Right lobe of liver (tissue), 6 donors: ENCODE data around the gene LOXL3. TPM values are rescaled to one million over a fixed set of nuclear protein-coding genes. Genes with fewer than 3 reads are reported as not detected.
A peak's percentile ranks its signal among the peaks of the same experiment; 100 is the strongest.

Experiments
- ATAC-seq, 4 donors: fragments of 200-7000 bp; cut with Tn5 transposase; one replicate each; pipeline ENCODE4 v1.9.1; 2020; ENCODE audit warnings: mild to moderate bottlenecking in 4 of 4, moderate library complexity in 4 of 4
- DNase-seq, 3 donors: peaks; one replicate each; pipeline ENCODE4 v3.0.0-alpha.2; 2020
- H3K27ac ChIP-seq, 3 donors: fragments of 200-600 bp; one replicate each; pipeline ENCODE4 v1.8.0; 2022
- H3K27me3 ChIP-seq, 2 donors: fragments of 200-600 bp; one replicate each; pipeline ENCODE4 v1.8.0; 2022
- H3K36me3 ChIP-seq, 4 donors: fragments of 200-600 bp; sonication (generic) in 1 of 4; one replicate each; pipeline versions ENCODE4 v1.5.1 to v1.8.0; 2017 to 2022; ENCODE audit warnings: control low read depth in 1 of 4
- H3K4me1 ChIP-seq, 4 donors: fragments of 200-600 bp; sonication (generic) in 1 of 4; one replicate each; pipeline versions ENCODE4 v1.5.1 to v1.8.0; 2017 to 2022; ENCODE audit warnings: control low read depth in 1 of 4
- H3K4me3 ChIP-seq, 3 donors: fragments of 200-600 bp; one replicate each; pipeline ENCODE4 v1.8.0; 2022
- H3K9me3 ChIP-seq, 4 donors: fragments of 200-600 bp; sonication (generic) in 1 of 4; one replicate each; pipeline versions ENCODE4 v1.5.1 to v1.8.0; 2017 to 2022; ENCODE audit warnings: control low read depth in 1 of 4
- POLR2A ChIP-seq: fragments of 450-650 bp; IDR thresholded peaks from one replicate; pipeline ENCODE4 v1.6.1; 2017; ENCODE audit warnings: antibody characterized with exemption, mild to moderate bottlenecking
- whole genome bisulfite sequencing: methylation state at CpG from one replicate; pipeline ENCODE4 v1.1.6; 2018; ENCODE audit warnings: low coverage, low lambda C conversion rate; ENCODE audit not compliant: insufficient coverage; ENCODE audit errors: missing lambda C conversion rate; 5-methylcytosine and 5-hydroxymethylcytosine counted together
- intact Hi-C, 2 donors: fragments of 100-400 bp; cut with DNase I; formaldehyde crosslinking; loops; one replicate each; pipeline versions ENCODE4 v1.11.2 to v1.14.1; 2022
- total RNA-seq, 6 experiments: library from RNA; depleted of rRNA in 2 of 6; stranded (reverse); fragments of >200 nt in 2 of 6; fragmentation: NEBNext Ultra II Directional in 3 of 6; extraction: Animal tissue kit (Norgen Biotek cat#: 25700) in 3 of 6; gene quantifications; one replicate each; pipeline versions ENCODE4 v1.1.0 to v1.2.4, GENCODE V29; 2016 to 2023
- TF ChIP-seq, protein P1 (sequence below), 4 donors: fragments of 200-600 bp in 3 of 4; fragments of 450-650 bp in 1 of 4; IDR thresholded peaks; one replicate each; pipeline versions ENCODE4 v1.5.1 to v1.8.0; 2016 to 2022; ENCODE audit warnings: antibody characterized with exemption in 4 of 4, mild to moderate bottlenecking in 2 of 4
- donor health status: DM: no; HTN: yes; CAD: no.
- donor health status: DM: no; HTN: no; CAD: no.
- donor health status: DM: no; HTN: no; CAD: no.
- donor health status: DM: no; HTN: yes; CAD: no.
- donor health status: DM: no; HTN: yes; CAD: no.

The LOXL3 gene
- total RNA-seq, 6 experiments from 2014 or later: 0.92 to 3.3 (median 1.8) TPM

- H3K4me3 ChIP-seq: no peak overlapping the region
- H3K36me3 ChIP-seq: no peaks in the 10 kb centered on the region
- H3K27me3 ChIP-seq: no peaks in the 10 kb centered on the region
- ATAC-seq: no peak
- H3K27ac ChIP-seq: no peak overlapping the region
- H3K9me3 ChIP-seq: no peaks in the 10 kb centered on the region
- intact Hi-C loops: no loop called here
- WGBS: 80% methylated on average over 3 of the region's 3 CpGs
- H3K4me1 ChIP-seq: no peaks in the 10 kb centered on the region
- TF ChIP-seq, protein P1, sequence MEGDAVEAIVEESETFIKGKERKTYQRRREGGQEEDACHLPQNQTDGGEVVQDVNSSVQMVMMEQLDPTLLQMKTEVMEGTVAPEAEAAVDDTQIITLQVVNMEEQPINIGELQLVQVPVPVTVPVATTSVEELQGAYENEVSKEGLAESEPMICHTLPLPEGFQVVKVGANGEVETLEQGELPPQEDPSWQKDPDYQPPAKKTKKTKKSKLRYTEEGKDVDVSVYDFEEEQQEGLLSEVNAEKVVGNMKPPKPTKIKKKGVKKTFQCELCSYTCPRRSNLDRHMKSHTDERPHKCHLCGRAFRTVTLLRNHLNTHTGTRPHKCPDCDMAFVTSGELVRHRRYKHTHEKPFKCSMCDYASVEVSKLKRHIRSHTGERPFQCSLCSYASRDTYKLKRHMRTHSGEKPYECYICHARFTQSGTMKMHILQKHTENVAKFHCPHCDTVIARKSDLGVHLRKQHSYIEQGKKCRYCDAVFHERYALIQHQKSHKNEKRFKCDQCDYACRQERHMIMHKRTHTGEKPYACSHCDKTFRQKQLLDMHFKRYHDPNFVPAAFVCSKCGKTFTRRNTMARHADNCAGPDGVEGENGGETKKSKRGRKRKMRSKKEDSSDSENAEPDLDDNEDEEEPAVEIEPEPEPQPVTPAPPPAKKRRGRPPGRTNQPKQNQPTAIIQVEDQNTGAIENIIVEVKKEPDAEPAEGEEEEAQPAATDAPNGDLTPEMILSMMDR (IDR thresholded peaks at IDR 0.05): no peak
- TF ChIP-seq POLR2A: no peak
- DNase-seq: no peak
Observed at GRCh38 chr2:74581463-74581862, 27.7 kb upstream of the LOXL3 start.

GRCh38 chr2:74578408-74578807 lies 24.7 kb upstream of the LOXL3 start:
- TF ChIP-seq, protein P1 (IDR thresholded peaks at IDR 0.05): no peak
- TF ChIP-seq POLR2A: no peak
- Histone ChIP-seq H3K27me3 (no peaks in the 10 kb centered on the region), H3K4me1 (no peaks in the 10 kb centered on the region), H3K36me3 (no peaks in the 10 kb centered on the region), H3K9me3 (no peaks in the 10 kb centered on the region), H3K27ac (no peak overlapping the region), H3K4me3 (no peak overlapping the region)
- intact Hi-C loops: no loop called here
- ATAC-seq: no peak
- 65% methylated on average over 3 of the region's 3 CpGs for WGBS
- DNase-seq: no peak

DNA sequence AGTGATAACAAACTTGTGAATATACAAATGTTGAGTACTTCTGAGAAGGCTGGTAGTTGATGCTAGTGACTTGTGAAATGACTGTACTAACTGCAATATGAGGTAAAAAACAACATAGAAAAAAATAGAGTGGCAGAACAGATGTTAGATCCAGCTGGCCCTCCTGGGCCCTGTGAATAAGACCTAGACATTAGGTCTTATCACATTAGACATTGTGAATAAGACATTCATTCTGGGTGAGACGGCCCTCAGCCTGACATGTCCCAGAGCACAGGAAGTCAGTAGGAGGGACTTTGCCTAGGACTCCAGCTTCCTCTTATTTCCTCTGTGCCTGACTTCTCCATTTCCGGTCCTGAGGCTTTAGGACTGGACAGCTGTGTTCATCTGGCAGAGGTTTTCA lies 23.7 kb upstream of the LOXL3 start:
- H3K4me3 ChIP-seq: no peak overlapping the region
- H3K27ac ChIP-seq: peak overlapping the region in 1 of 3 donors; percentile 49
- no peaks in the 10 kb centered on the region for H3K9me3 ChIP-seq
- ATAC-seq (peak; percentile 59 to 69 (median 64)), DNase-seq (no peak)
- no peak for TF ChIP-seq POLR2A
- TF ChIP-seq, protein P1 (IDR thresholded peaks at IDR 0.05): no peak
- intact Hi-C loops: no loop called here
- no peaks in the 10 kb centered on the region for H3K4me1 ChIP-seq
- H3K27me3 ChIP-seq: no peaks in the 10 kb centered on the region
- 27% methylated on average over 2 of the region's 2 CpGs for WGBS
- H3K36me3 ChIP-seq: no peaks in the 10 kb centered on the region

DNA sequence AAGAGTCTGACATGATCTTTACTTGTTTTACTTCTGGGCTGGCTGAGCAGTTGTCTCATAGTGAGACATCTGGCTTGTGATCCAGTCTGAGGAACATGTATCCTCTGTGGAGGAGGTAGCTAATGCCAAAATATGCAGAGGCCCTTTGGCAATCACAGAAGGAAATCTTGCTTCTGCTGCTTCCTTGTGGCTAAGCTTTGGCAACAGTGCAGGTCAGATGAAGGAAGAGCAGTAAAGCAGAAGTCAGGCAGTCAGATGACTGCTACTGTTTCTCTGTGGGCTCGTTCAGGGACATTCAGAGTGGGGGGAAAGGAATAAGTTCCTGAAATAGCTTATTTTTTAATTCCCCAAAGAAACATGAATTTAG lies 23.1 kb upstream of the LOXL3 start:
- ATAC-seq: peak; percentile 53 to 69 (median 64)

More for the DNA sequence above, 23.1 kb upstream of the LOXL3 start:
- Histone ChIP-seq H3K4me1 (no peaks in the 10 kb centered on the region), H3K36me3 (no peaks in the 10 kb centered on the region), H3K27me3 (no peaks in the 10 kb centered on the region), H3K9me3 (no peaks in the 10 kb centered on the region), H3K27ac (peak overlapping the region in 1 of 3 donors; percentile 49), H3K4me3 (no peak overlapping the region)
- DNase-seq: no peak
- intact Hi-C loops: no loop called here
- TF ChIP-seq POLR2A: peak; percentile 24
- TF ChIP-seq, protein P1 (IDR thresholded peaks at IDR 0.05): no peak
- 42% methylated on average over 1 of the region's 1 CpG for WGBS
